Esophagus muscularis mucosa (tissue), 4 donors: ENCODE results near the gene TXNRD2. TPM values are rescaled to one million over a fixed set of nuclear protein-coding genes. Genes with fewer than 3 reads are reported as not detected.

Source experiments
- DNase-seq: peaks from one replicate; pipeline ENCODE4 v3.0.0-alpha.2; 2017; ENCODE audit errors: extremely low spot score
- H3K27ac ChIP-seq, 4 donors: fragments of 200-600 bp; sonication (generic); replicated peaks in 1 of 4; 1 replicate in 3 of 4; 2 replicates in 1 of 4; pipeline ENCODE4 v1.5.1; 2016 to 2019; ENCODE audit warnings: mild to moderate bottlenecking in 1 of 4
- H3K27me3 ChIP-seq, 4 donors: fragments of 200-600 bp; sonication (generic); one replicate each; pipeline versions ENCODE4 v1.5.1 to v1.6.0; 2016 to 2019
- H3K36me3 ChIP-seq, 4 donors: fragments of 200-600 bp; sonication (generic); one replicate each; pipeline ENCODE4 v1.5.1; 2016 to 2019
- H3K4me1 ChIP-seq, 4 donors: fragments of 200-600 bp; sonication (generic); one replicate each; pipeline ENCODE4 v1.5.1; 2016 to 2019
- H3K4me3 ChIP-seq, 4 donors: fragments of 200-600 bp; sonication (generic); 1 replicate in 2 of 4; 2 replicates in 2 of 4; pipeline ENCODE4 v1.5.1; 2016 to 2019; ENCODE audit warnings: mild to moderate bottlenecking in 4 of 4, moderate library complexity in 1 of 4
- H3K9me3 ChIP-seq, 4 donors: fragments of 200-600 bp; sonication (generic); 1 replicate in 3 of 4; 2 replicates in 1 of 4; pipeline ENCODE4 v1.5.1; 2016 to 2019
- CTCF ChIP-seq, 3 experiments: fragments of 200-600 bp in 2 of 3; fragments of 450-650 bp in 1 of 3; sonication (generic) in 2 of 3; IDR thresholded peaks; one replicate each; pipeline ENCODE4 v1.5.1; 2017 to 2019; ENCODE audit warnings: antibody characterized with exemption in 3 of 3, mild to moderate bottlenecking in 2 of 3, moderate library complexity in 1 of 3
- EP300 ChIP-seq: sonication (generic); formaldehyde crosslinking; IDR thresholded peaks from one replicate; pipeline ENCODE4 v1.6.1; 2017; ENCODE audit warnings: antibody characterized with exemption
- POLR2A ChIP-seq: fragments of 450-650 bp; IDR thresholded peaks from one replicate; pipeline ENCODE4 v1.6.1; 2017; ENCODE audit warnings: antibody characterized with exemption, moderate library complexity, mild to moderate bottlenecking, low read depth
- POLR2AphosphoS5 ChIP-seq, 2 donors: sonication (generic); formaldehyde crosslinking; IDR thresholded peaks; one replicate each; pipeline ENCODE4 v1.6.1; 2017; ENCODE audit warnings: antibody characterized with exemption in 2 of 2
- WGBS: methylation state at CpG from one replicate; pipeline ENCODE4 v1.1.5; 2018; 5-methylcytosine and 5-hydroxymethylcytosine counted together
- intact Hi-C: fragments of 100-400 bp; cut with DNase I; formaldehyde crosslinking; loops from one replicate; pipeline ENCODE4 v1.15.1; 2023
- total RNA-seq, 4 donors: library from RNA; depleted of rRNA; stranded (reverse); fragments of >200 nt; gene quantifications; one replicate each; pipeline versions ENCODE4 v1.1.0 to v1.2.1, GENCODE V29; 2016

Gene TXNRD2
- total RNA-seq, 4 donors from 2014 or later = 12.9 to 27.2 (median 23.9) TPM

- Histone ChIP-seq H3K36me3 (peaks cover 16 to 81% (median 74%) of the 10 kb centered on the region in 4 donors), H3K4me1 (peaks cover 0 to 33% (median 24%) of the 10 kb centered on the region in 4 donors), H3K27me3 (no peaks in the 10 kb centered on the region), H3K27ac (peak overlapping the region; percentile 9 to 48 (median 36)), H3K9me3 (no peaks in the 10 kb centered on the region), H3K4me3 (no peak overlapping the region)
- TF ChIP-seq CTCF (IDR thresholded peaks at IDR 0.05) (peak in 2 of 3 experiments; percentile 88 to 96), EP300 (no peak), POLR2AphosphoS5 (IDR thresholded peaks at IDR 0.05) (peak; percentile 25 to 43), POLR2A (no peak)
- intact Hi-C loops = loop anchor here (10.0 kb wide), 1 partner anchor 134 kb away; no protein-coding TSS in a partner anchor
- 39% methylated on average over 13 of the region's 25 CpGs for WGBS
- DNase-seq = no peak
These were observed 29.1 kb upstream of the TXNRD2 start for GRCh38 chr22:19970479-19971275.

GRCh38 chr22:19970031-19970478, 28.4 kb upstream of the TXNRD2 start:
- H3K27ac ChIP-seq = peak overlapping the region; percentile 3 to 48 (median 36)
- intact Hi-C loops = loop anchor here (10.0 kb wide), 1 partner anchor 135 kb away; no protein-coding TSS in a partner anchor

GRCh38 chr22:19969141-19969928, 27.7 kb upstream of the TXNRD2 start:
- DNase-seq = no peak
- TF ChIP-seq CTCF (IDR thresholded peaks at IDR 0.05) (no peak), POLR2AphosphoS5 (IDR thresholded peaks at IDR 0.05) (no peak), POLR2A (no peak), EP300 (no peak)
- intact Hi-C loops = loop anchor here (1.0 kb wide), 1 partner anchor 44 kb away; no protein-coding TSS in a partner anchor
- no peaks in the 10 kb centered on the region for H3K27me3 ChIP-seq
- H3K4me1 ChIP-seq = peaks cover 0 to 19% (median 11%) of the 10 kb centered on the region in 4 donors
- WGBS = 78% methylated on average over 7 of the region's 11 CpGs
- no peak overlapping the region for H3K4me3 ChIP-seq
- peaks cover 21 to 95% (median 87%) of the 10 kb centered on the region in 4 donors for H3K36me3 ChIP-seq
- no peaks in the 10 kb centered on the region for H3K9me3 ChIP-seq
- no peak overlapping the region for H3K27ac ChIP-seq

More at GRCh38 chr22:19970031-19970478, 28.4 kb upstream of the TXNRD2 start:
- Histone ChIP-seq H3K36me3 (peaks cover 16 to 88% (median 79%) of the 10 kb centered on the region in 4 donors), H3K4me3 (no peak overlapping the region), H3K4me1 (peaks cover 0 to 27% (median 18%) of the 10 kb centered on the region in 4 donors), H3K27me3 (no peaks in the 10 kb centered on the region), H3K9me3 (no peaks in the 10 kb centered on the region)
- no peak for DNase-seq
- 63% methylated on average over 6 of the region's 9 CpGs for WGBS
- TF ChIP-seq POLR2A (no peak), POLR2AphosphoS5 (IDR thresholded peaks at IDR 0.05) (no peak), CTCF (IDR thresholded peaks at IDR 0.05) (no peak), EP300 (no peak)

- no peaks in the 10 kb centered on the region for H3K27me3 ChIP-seq
- 89% methylated on average over 15 of the region's 18 CpGs for WGBS
- DNase-seq = no peak
- no peak for TF ChIP-seq POLR2AphosphoS5 (IDR thresholded peaks at IDR 0.05)
- no peak for TF ChIP-seq EP300
- no peak for TF ChIP-seq POLR2A
- no peak for TF ChIP-seq CTCF (IDR thresholded peaks at IDR 0.05)
- H3K4me1 ChIP-seq = peaks cover 0 to 18% (median 9%) of the 10 kb centered on the region in 4 donors
- peaks cover 30 to 97% (median 90%) of the 10 kb centered on the region in 4 donors for H3K36me3 ChIP-seq
- intact Hi-C loops = no loop called here
- no peaks in the 10 kb centered on the region for H3K9me3 ChIP-seq
- no peak overlapping the region for H3K27ac ChIP-seq
- no peak overlapping the region for H3K4me3 ChIP-seq
These were observed 26.9 kb upstream of the TXNRD2 start for GRCh38 chr22:19968450-19968891.
